Left forelimb (tissue), 1 donor: ENCODE data around the gene JAZF1.

Source experiments
- DNase-seq: peaks from one replicate; pipeline ENCODE4 v3.0.0-alpha.2; 2018; ENCODE audit warnings: low spot score

Gene JAZF1

GRCh38 chr7:27967639-27968038 lies 213.0 kb downstream of the JAZF1 start:
- no peak for DNase-seq

DNA sequence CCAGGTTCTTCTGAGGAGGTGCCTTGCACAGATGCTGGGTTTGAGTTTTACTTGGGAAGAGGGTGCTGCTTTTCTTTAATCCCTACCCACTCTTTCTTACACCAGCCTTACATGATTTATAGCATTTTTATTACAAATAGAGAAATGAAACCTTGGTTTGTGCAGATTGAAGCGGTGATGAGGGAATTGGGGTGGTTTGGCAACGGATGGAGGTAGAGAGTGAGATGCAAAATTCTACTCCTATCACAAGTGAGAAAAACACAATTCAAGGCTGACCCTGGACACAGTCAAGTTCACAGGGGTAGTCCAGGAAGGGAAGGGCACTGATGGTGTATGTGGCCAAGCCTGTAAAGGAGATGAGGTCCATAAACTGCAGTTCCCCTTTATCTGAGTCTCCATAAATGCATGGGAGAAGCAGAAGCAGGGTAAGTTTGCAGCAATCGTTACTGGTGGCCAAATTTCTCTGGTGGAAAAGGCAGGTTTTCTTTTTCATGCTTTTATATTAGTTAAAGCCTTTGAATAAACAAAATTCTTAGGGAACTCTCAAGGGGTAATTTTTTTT lies 214.3 kb downstream of the JAZF1 start:
- no peak for DNase-seq

DNA sequence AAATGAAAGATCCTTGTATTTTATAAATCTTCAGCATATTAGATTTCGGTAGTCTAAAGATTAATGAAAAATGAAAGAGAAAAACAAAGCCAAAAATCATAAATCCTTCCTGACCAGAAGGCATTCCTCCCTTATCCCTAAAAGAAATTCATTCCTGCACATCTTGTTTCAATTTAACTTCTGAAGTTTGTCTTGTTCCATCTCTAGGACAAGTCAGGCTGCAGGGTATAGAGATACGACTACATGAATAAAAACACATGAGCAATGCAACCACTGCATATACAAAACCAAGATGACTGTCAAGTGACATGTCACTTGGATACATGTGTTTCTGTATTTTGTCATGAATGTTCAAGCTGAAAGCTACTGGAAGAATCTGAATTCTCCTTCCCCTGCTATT lies 214.9 kb downstream of the JAZF1 start:
- no peak for DNase-seq

GRCh38 chr7:27964820-27965219 lies 215.8 kb downstream of the JAZF1 start:
- no peak for DNase-seq

DNA sequence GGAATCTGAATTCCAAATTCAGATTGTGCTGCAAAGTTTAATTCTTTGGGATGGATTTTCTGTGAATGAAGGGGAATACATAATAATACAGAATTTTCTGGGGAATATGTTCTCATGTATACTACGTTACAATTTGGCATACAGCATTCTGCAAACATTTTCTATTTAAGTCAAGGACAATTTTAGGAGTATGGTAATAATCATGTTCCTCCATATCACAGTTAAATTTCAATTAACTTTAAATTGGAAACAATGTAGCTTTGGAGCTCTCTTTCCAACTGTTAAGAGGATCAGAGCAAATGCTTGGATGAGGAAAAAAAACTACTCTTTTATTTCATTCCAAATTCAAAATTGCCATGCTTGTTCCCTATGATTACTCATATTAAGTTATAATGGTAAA lies 217.5 kb downstream of the JAZF1 start:
- no peak for DNase-seq

- no peak for DNase-seq
These were observed 218.3 kb downstream of the JAZF1 start for GRCh38 chr7:27962273-27962672.

DNA sequence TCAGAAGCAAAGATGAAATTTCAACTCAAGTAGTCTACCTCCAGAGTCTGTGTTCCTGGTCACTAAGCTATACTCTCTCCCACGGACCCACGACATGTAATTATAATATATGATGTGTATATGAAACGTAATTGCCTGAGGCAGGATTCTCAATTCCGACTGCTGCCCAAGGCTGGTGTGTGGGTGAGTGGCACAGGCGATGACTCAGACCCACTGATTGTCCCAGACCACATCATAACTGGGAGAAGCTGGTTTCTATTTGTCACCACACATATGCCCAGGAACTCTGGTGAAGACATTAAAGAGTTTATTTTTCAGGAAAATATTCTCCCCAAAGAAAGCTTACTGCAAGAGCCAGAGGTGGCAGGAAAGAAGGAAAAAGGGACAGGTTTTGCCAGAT lies 219.3 kb downstream of the JAZF1 start:
- DNase-seq, result no peak

DNA sequence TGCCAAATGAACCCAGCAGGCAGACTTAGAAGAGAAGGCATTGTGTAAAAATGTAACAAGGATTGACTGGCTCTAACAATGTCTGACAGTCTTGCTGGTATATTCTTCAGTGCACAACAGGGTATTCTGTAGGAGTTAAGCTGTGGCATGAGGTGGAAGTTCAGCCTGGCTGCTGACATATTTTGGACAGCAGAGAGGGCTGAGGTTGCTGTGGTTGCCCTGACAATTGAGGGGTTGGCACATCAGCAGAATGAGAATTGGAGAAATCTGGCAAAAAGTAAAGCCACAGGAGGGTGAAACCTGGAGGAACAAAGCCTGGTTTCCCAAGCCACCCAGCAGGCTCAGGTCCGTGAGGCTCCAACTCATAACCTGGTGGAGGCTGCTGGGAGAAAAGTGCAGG lies 220.2 kb downstream of the JAZF1 start:
- DNase-seq, result no peak

DNA sequence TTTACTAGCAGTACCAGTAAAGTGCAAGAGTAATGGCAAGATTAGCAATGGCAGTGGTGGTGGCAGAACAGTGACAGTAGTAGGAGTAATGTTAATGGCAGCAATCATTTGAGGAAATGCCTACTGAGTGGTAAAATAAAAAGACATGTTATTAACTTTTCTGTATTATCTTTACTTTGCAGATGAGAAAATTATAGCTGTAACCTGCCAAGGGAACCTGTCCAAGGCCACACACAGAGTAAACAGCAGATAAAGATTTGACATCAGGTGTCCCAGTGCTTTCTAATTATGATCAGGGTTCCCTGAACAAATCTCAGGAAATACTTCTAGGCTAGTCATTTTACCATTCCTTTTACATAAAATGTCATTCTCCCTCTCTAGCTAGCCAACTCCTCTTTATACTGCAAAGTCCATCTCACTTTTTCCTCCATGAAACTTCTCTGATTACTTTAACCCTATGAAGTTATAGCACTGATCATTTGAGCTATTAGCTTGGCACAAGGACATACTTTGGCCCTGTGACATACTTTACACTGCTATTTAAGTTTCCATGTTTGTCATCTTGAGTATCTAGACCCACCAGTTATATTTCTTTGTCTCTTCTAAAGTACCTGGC lies 221.6 kb downstream of the JAZF1 start:
- DNase-seq, result no peak

DNA sequence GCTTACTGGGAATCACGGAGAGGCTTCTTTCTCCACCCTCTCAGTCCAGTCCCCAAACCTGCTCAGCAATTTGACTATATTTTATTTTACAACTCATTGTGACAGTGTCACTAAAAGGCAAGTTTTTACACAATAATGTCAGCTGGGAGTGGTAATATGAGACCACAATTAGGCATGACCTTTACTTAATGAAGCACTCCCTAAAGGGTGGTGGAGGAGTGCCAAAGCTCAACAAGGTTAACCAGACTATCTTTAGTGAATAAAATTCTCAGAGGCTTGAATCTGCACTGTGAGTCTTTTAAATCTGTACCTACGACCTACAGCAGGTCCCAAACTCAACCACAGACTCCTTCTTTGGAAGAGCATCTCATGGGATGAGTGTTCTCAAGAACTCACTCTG lies 225.0 kb downstream of the JAZF1 start:
- no peak for DNase-seq

- DNase-seq, result no peak
These were observed 225.6 kb downstream of the JAZF1 start for GRCh38 chr7:27955011-27955410.

- DNase-seq, result no peak
These were observed 226.8 kb downstream of the JAZF1 start for GRCh38 chr7:27953777-27954176.

GRCh38 chr7:27953361-27953760 lies 227.2 kb downstream of the JAZF1 start:
- DNase-seq, result no peak

GRCh38 chr7:27952456-27953285 lies 227.9 kb downstream of the JAZF1 start:
- no peak for DNase-seq

DNA sequence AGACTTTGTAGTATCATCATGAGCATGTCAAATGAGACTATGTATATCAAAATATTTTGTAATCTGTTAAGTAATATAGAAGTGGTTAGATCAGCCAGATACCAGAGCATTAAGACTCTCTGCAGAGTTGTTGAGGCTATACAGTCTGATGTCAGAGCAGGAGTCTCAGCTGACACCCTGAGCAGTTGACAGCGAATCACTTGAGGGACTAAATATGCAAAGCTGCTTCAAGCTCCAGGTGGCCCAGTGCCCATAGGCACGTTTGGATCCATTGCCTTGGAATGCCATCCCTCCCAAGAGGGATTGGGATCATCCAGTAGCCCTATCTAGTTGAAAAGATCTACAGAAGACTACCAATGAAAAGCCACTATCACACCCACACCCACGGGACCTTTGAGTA lies 230.5 kb downstream of the JAZF1 start:
- no peak for DNase-seq

GRCh38 chr7:27948861-27949260 lies 231.7 kb downstream of the JAZF1 start:
- no peak for DNase-seq

DNA sequence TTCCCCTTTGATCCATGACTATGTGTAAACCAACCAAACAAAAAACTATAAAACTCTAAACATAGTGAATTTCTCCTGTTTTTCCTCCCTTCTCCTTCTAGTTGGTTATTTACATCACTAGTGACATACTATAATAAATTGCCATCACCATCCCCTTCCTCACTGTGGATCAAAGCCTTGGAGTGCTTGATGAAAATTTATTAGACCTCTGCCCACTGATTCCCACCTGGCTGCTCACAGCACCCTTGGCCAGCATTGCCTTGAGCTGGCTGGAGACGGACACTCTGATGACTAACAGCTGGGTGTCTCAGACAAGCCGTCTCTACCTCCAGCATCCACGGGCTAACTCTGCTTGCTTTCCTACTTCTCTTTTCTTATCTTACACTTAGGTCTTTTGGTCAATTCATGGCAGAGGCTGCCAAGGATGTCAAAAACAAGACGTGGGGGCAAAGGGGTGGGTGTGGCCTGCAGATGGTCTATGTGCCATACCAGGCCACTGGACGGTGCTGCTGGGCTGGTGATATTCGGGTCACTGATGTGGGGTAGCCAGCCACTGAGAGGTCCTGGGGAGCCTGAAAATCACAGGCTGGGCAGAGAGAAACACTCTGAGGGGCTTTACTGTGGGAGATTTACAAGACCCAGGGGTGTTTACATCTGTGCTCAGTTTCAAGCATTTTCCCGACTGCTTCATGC lies 232.9 kb downstream of the JAZF1 start:
- no peak for DNase-seq

- DNase-seq, result no peak
These were observed 234.2 kb downstream of the JAZF1 start for GRCh38 chr7:27946351-27946750.

- no peak for DNase-seq
These were observed 235.4 kb downstream of the JAZF1 start for GRCh38 chr7:27945058-27945795.

DNA sequence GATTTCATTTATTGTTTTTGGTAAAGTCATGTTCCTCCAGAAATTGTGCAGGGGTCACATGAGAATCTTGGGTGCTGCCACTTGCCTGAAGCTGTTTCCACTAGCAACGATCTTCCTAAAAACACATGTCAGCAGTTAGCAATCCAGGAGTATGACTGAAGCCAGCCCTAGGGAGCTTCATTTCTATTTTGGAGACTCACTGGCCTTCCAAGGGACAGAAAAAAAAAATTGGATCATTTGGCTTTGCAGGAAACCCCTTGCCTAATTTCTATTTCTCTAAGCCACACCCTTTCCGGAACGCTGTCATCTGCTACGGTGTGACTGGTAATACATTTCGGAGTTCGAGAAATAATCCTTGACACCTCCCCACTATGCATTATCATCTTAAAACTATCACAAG lies 236.0 kb downstream of the JAZF1 start:
- DNase-seq, result no peak

DNA sequence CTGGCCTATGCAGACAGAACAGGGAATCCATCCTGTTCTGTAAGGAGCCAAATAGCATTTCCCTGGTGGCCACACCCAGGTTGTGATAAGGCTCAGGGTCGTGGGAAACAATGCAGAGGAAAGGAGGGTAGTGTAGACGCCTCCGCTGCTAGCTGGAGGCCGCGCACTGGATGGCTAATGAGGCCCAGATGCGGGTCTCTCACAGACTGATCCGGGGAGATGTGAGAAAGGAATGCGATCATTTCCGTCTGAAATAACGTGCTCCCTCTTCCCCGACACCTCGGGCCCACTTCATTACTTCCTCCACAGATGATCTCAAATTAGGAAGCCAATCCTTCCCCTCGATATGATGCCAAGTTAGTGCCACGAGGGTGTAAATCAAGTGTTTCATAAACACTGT lies 237.4 kb downstream of the JAZF1 start:
- DNase-seq, result no peak

DNA sequence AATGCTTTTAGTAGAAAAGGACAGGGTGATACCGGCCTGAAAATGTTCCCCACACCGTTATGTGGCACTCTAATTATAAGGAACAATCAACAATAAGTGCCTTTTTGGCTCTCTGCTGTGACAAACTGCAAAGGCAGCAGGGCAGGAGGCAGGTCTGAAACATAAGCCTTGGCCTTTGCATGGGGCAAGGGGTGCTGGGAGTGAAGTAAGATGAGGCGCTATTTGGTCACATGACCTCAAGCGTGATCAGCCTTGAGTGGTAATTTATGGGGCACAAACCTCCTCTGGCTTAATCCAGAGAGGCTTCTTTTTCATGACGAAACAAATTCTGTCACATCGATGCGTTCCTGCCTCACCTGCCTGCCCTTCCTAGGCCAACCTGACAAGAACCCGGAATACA lies 237.9 kb downstream of the JAZF1 start:
- no peak for DNase-seq
